ENCODE results near the gene BMPR1B.

- TF ChIP-seq ZNF362 (tag by site-specific recombination; IDR thresholded peaks at IDR 0.05) (no peak), CTCF (tag by site-specific recombination; IDR thresholded peaks at IDR 0.05) (no peak), ZNF704 (tag by site-specific recombination; IDR thresholded peaks at IDR 0.05) (no peak), ELK4 (IDR thresholded peaks at IDR 0.05; ENCODE audit: borderline replicate concordance, low read depth, low read length) (no peak), ZNF449 (tag by site-specific recombination; IDR thresholded peaks at IDR 0.05) (no peak), ZNF580 (tag by site-specific recombination; IDR thresholded peaks at IDR 0.05) (no peak), ZXDB (tag by site-specific recombination; IDR thresholded peaks at IDR 0.05) (no peak)
Measured at GRCh38 chr4:95181243-95181995, 423.7 kb downstream of the BMPR1B start.

Measured in HEK293 (cell line).